DOHH2 (cell line): ENCODE results near the gene WDFY4.

Experiments
- CTCF ChIP-seq: fragments of 200-600 bp; sonication (generic); IDR thresholded peaks from one replicate; pipeline ENCODE4 v1.5.1; 2014; ENCODE audit warnings: antibody characterized with exemption, mild to moderate bottlenecking, low read depth, low read length; ENCODE audit not compliant: poor library complexity, severe bottlenecking
- EZH2phosphoT487 ChIP-seq: fragments of 200-600 bp; sonication (generic); IDR thresholded peaks from 2 replicates; pipeline ENCODE4 v1.6.1; 2017; ENCODE audit warnings: borderline replicate concordance, mild to moderate bottlenecking, antibody characterized with exemption, low read length, moderate library complexity, mixed read lengths

- no peak for TF ChIP-seq CTCF
- no peak for TF ChIP-seq EZH2phosphoT487
These were observed 23.2 kb upstream of the WDFY4 start for GRCh38 chr10:48661441-48661840.
